MM.1S (cell line): ENCODE data around the gene PAX1.

Experiments
- DNase-seq: peaks from one replicate; pipeline ENCODE4 v3.0.0-alpha.2; 2015
- H2AFZ ChIP-seq: fragments of 300-600 bp; sonication (generic); 2 replicates; pipeline ENCODE4 v1.6.0; 2016; ENCODE audit warnings: antibody characterized with exemption, low read length
- H3F3A ChIP-seq: fragments of 300-600 bp; sonication (generic); 2 replicates; pipeline ENCODE4 v1.6.1; 2016; ENCODE audit warnings: mild to moderate bottlenecking, antibody characterized with exemption, low read length, moderate library complexity, mixed read lengths; ENCODE audit not compliant: insufficient read depth
- H3K27ac ChIP-seq: fragments of 300-600 bp; sonication (generic); 2 replicates; pipeline ENCODE4 v1.5.1; 2016; ENCODE audit warnings: mild to moderate bottlenecking, low read length
- H3K27me3 ChIP-seq: fragments of 300-600 bp; sonication (generic); replicated peaks from 2 replicates; pipeline ENCODE4 v1.6.0; 2016; ENCODE audit warnings: low read length; ENCODE audit not compliant: insufficient read depth
- H3K36me3 ChIP-seq: fragments of 300-600 bp; sonication (generic); replicated peaks from 2 replicates; pipeline ENCODE4 v1.6.1; 2016; ENCODE audit warnings: mild to moderate bottlenecking, low read length, mixed read lengths; ENCODE audit not compliant: insufficient read depth
- H3K4me1 ChIP-seq: fragments of 300-600 bp; sonication (generic); 2 replicates; pipeline ENCODE4 v1.6.1; 2016; ENCODE audit warnings: low read length, mixed read lengths
- H3K4me2 ChIP-seq: fragments of 300-600 bp; sonication (generic); 2 replicates; pipeline ENCODE4 v1.6.0; 2016; ENCODE audit warnings: low read depth, low read length
- H3K4me3 ChIP-seq: fragments of 300-600 bp; sonication (generic); 2 replicates; pipeline ENCODE4 v1.5.1; 2016; ENCODE audit warnings: low read length, mixed read lengths
- H3K79me2 ChIP-seq: fragments of 300-600 bp; sonication (generic); 2 replicates; pipeline ENCODE4 v1.6.1; 2016; ENCODE audit warnings: mixed run types, low read length, mixed read lengths
- H3K9ac ChIP-seq: fragments of 300-600 bp; sonication (generic); 2 replicates; pipeline ENCODE4 v1.6.1; 2016; ENCODE audit warnings: low read length, mixed read lengths
- H3K9me2 ChIP-seq: fragments of 300-600 bp; sonication (generic); replicated peaks from 2 replicates; pipeline ENCODE4 v1.6.1; 2016; ENCODE audit warnings: mild to moderate bottlenecking, low read length, mixed read lengths; ENCODE audit not compliant: insufficient read depth
- H3K9me3 ChIP-seq: fragments of 300-600 bp; sonication (generic); replicated peaks from 2 replicates; pipeline ENCODE4 v1.6.1; 2016; ENCODE audit warnings: mild to moderate bottlenecking, low read length, mixed read lengths; ENCODE audit not compliant: insufficient read depth
- H4K20me1 ChIP-seq: fragments of 300-600 bp; sonication (generic); 2 replicates; pipeline ENCODE4 v1.6.1; 2016; ENCODE audit warnings: mild to moderate bottlenecking, low read length, moderate library complexity, mixed read lengths; ENCODE audit not compliant: insufficient read depth
- CTCF ChIP-seq: fragments of 300-600 bp; sonication (generic); IDR thresholded peaks from 2 replicates; pipeline ENCODE4 v1.5.1; 2016; ENCODE audit warnings: antibody characterized with exemption, low read length, mixed read lengths
- EZH2 ChIP-seq: fragments of 300-600 bp; sonication (generic); optimal IDR thresholded peaks from 2 replicates; pipeline ENCODE3; 2017; ENCODE audit warnings: low read depth, mild to moderate bottlenecking, antibody characterized with exemption, low read length, mixed read lengths
- EZH2phosphoT487 ChIP-seq: fragments of 300-600 bp; sonication (generic); IDR thresholded peaks from 2 replicates; pipeline ENCODE4 v1.6.1; 2018; ENCODE audit warnings: antibody characterized with exemption, low read length

The PAX1 gene

DNA sequence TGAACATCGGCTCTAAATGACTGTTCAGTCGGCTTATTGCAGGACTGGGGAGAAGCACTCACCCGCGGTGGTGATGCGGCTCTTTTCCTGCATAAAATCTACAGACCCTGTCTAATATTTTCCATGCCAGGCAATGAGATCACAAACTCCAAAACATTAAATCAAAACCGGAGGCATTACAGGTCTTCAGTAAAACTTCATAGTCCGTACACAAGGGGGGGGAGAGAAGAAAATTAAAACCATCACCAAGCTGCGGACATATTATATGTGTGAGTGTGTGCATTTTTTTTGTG lies 6.3 kb upstream of the PAX1 start:
- Histone ChIP-seq H3K4me2 (no peak overlapping the region), H3K27me3 (no peaks in the 10 kb centered on the region), H4K20me1 (no peaks in the 10 kb centered on the region), H3K27ac (no peak overlapping the region), H2AFZ (no peak overlapping the region), H3K36me3 (no peaks in the 10 kb centered on the region), H3K4me1 (peaks cover 3% of the 10 kb centered on the region), H3K9ac (no peak overlapping the region), H3K79me2 (no peaks in the 10 kb centered on the region), H3K4me3 (no peak overlapping the region), H3K9me3 (no peaks in the 10 kb centered on the region), H3K9me2 (no peaks in the 10 kb centered on the region), H3F3A (0 out of 2 replicates have a peak, but pooled peaks cover under 1% of the 10 kb centered on the region)
- DNase-seq, result no peak
- TF ChIP-seq CTCF, result no peak
- no peak for TF ChIP-seq EZH2phosphoT487
- TF ChIP-seq EZH2, result no peak

GRCh38 chr20:21701171-21701876 lies 4.1 kb upstream of the PAX1 start:
- H3K4me1 ChIP-seq, result peaks cover 8% of the 10 kb centered on the region
- no peaks in the 10 kb centered on the region for H3K36me3 ChIP-seq
- H4K20me1 ChIP-seq, result no peaks in the 10 kb centered on the region
- H3K27ac ChIP-seq, result no peak overlapping the region
- H3K9ac ChIP-seq, result no peak overlapping the region
- no peak overlapping the region for H3K4me2 ChIP-seq
- no peaks in the 10 kb centered on the region for H3K79me2 ChIP-seq
- DNase-seq, result no peak
- no peaks in the 10 kb centered on the region for H3K9me3 ChIP-seq
- H3K9me2 ChIP-seq, result no peaks in the 10 kb centered on the region
- H3F3A ChIP-seq, result peaks cover 6% of the 10 kb centered on the region; the same call in 1 of the 2 replicates
- no peaks in the 10 kb centered on the region for H3K27me3 ChIP-seq
- TF ChIP-seq CTCF (no peak), EZH2 (no peak), EZH2phosphoT487 (no peak)
- H2AFZ ChIP-seq, result no peak overlapping the region
- H3K4me3 ChIP-seq, result no peak overlapping the region

DNA sequence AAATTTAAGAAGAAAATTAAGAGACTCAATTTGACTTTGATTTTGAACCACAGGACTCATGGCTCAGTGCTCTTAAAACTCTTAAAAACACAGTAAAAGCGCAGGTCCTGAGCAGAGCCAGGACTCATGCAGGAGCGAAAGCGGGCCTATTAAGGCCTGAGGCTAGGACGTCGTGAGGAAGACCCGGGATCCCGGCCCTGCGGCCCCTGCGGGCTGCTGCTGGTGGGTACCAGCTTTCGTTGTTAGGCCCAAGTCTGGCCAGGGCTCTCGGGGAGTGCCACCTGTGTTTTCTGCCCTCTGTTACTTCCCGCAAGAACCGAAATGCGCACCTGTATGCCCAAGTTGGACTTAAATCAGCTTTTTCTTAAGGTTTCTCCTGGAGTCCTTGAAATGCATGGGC lies 3.4 kb upstream of the PAX1 start:
- Histone ChIP-seq H3K79me2 (no peaks in the 10 kb centered on the region), H3K4me1 (peaks cover 8% of the 10 kb centered on the region), H3F3A (peaks cover 6% of the 10 kb centered on the region; the same call in 1 of the 2 replicates), H4K20me1 (no peaks in the 10 kb centered on the region), H3K9ac (no peak overlapping the region), H3K9me2 (no peaks in the 10 kb centered on the region), H3K27ac (no peak overlapping the region), H3K36me3 (no peaks in the 10 kb centered on the region), H3K4me2 (no peak overlapping the region), H3K4me3 (no peak overlapping the region), H2AFZ (no peak overlapping the region), H3K27me3 (no peaks in the 10 kb centered on the region), H3K9me3 (no peaks in the 10 kb centered on the region)
- TF ChIP-seq CTCF (no peak), EZH2 (no peak), EZH2phosphoT487 (no peak)
- DNase-seq, result no peak
